Measurements from ENCODE around the gene THOC1.

DNA sequence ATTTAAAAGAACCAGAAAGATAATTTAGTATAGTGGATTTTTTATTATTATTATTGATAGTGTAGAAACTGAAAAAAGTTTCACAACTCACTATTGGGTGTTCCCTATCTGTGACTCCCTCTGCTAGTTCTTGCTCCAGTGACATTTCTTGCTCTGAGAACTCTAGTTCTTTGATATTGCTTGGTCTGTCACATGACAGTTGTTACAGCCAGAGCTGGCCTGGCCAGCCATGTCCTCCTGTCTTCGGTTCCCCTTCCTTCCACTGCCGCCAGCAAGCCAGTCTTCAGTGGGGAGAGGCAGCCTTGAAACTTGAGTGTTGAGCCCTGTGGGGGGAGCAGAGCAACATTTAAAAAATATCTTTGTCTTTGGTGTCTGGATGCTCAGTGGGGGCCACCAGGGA lies 7.6 kb upstream of the THOC1 start:
- TF ChIP-seq, protein P1, sequence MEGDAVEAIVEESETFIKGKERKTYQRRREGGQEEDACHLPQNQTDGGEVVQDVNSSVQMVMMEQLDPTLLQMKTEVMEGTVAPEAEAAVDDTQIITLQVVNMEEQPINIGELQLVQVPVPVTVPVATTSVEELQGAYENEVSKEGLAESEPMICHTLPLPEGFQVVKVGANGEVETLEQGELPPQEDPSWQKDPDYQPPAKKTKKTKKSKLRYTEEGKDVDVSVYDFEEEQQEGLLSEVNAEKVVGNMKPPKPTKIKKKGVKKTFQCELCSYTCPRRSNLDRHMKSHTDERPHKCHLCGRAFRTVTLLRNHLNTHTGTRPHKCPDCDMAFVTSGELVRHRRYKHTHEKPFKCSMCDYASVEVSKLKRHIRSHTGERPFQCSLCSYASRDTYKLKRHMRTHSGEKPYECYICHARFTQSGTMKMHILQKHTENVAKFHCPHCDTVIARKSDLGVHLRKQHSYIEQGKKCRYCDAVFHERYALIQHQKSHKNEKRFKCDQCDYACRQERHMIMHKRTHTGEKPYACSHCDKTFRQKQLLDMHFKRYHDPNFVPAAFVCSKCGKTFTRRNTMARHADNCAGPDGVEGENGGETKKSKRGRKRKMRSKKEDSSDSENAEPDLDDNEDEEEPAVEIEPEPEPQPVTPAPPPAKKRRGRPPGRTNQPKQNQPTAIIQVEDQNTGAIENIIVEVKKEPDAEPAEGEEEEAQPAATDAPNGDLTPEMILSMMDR (IDR thresholded peaks at IDR 0.05) = no peak
- TF ChIP-seq POLR2A (IDR thresholded peaks at IDR 0.05) (no peak), POLR2AphosphoS5 (IDR thresholded peaks at IDR 0.05) (no peak)

Measured in breast epithelium (tissue), 3 donors.